Kidney glomerular epithelial cell (primary cell): ENCODE data around the gene ASCC2.

Source experiments
- DNase-seq: peaks from one replicate; lab custom pipeline; 2025; lab: John Stamatoyannopoulos, UW

The ASCC2 gene

DNA sequence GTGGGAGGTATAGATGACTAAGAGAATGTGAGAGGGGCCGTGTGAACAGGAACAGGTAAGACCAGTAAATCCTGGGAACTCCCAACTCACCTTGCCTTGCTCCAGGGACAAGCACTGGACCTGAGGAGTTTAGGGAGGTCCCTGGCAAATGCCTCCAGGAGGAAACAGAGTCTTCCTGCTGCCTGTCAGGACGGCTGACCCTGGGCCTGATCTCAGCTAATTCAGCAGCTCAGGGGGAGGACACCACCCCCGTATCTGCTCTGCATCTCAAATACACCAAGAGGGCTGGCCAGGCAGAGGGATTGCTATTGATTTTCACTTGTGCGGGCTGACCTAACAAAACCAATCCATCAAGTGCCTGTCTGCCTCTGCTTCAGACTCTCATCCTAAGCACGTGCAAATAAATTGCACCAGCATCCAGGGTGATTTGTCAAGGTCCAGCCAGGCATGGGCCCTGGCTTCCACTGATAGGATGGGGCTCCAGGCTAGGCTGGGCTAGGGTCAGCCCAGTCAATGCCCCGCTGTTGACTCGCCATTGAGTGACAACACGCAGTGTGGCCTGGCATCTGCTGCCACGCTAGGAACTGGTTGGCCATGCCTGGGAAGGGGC lies 50.6 kb downstream of the ASCC2 start:
- DNase-seq: no peak

DNA sequence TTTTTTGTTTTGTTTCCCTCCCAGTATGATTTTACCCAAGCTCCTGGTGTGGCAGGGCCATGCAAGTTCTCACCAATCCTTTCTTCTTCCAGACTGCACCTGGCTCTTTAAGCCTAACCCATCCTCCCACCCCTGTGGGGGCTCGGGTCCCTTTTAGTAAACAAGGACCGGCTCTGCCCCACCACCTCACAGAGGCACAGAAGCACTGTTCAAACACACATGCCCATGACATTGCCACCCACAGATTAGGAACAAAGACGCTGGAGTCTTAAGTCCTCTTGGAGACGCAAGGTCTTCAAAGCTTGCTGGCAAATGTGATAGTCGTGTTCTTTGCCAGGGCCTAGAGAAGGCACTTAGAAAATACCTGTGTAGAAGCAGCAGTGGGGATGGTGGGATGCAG lies 52.0 kb downstream of the ASCC2 start:
- DNase-seq: no peak

DNA sequence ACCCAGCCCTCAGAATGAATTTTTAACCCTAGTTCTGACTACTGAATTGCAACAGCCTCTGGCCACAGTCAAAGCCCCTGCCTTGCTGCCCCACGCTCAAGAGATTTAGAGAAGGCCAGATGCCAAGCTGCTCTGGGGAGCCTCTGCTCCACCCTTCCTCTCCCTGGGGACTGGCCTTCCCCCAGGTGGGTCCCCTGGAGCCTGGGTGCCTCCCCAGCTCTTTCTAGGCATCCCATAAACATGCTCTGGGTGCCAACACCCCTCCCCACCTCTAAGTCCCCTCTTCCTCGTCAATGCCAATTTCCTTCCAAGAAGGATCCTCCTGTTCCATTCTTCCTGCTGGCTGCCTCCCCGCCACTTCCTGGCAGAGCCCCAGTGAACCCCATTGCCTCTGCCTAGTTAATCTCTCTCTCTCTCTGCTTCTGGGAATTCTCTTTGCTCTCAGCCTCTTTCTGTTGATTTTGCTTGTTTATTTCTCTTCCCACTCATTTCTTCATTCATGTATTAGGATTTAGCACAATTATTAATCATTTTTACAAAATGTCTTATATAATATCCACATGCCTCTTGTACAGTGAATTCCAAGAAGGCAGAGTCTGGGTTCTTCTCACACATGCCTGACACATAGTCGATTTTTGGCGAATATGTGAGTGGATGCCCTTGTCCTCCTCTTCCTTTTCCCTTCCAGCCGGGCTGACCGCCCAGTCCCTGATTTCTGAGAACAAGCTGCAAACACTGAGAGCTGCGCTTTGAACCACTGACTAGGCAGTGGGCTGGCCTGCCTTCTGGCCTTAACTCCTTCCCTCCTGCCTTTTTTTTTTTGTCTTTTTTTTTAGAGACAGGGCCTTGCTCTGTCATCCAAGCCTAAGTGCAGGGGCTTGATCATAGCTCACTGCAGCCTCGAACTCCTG lies 53.4 kb downstream of the ASCC2 start:
- no peak for DNase-seq

DNA sequence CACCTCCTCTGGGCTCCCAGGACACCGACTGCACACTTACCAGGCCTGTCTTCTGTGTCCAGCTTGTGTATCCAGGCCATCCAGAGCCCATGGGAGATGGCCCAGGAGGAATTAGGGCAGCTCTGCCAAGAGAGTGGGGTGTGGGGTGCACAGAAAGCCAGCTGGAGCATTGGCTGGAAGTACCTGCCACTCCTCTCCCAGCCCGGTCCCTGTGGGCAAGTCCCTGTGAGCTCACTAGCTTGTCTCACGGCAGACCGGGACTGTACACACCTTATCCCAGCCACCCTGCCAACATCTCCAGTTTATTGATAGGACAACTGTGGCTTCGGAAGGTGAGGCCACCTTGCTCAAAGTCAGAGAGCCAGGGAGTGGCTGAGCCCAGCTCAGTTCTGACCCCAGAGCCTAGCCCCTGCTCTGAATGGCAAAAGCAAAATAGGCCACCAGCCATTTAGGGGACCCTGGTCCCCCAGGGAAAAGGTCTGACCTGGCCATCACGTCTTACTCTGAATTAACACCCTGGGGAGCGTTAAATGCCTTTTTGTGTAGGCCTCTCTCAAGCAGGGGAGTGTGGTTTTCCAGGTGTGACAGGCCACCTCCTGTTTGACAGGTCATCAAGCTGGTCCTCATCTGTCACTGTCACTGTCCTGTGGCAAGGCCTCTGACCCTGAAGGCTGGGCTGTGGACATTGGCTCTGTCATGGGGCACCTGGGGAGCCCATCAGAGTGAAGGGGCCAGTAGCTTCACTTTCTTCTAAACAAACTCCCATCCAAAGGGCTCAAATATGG lies 55.8 kb downstream of the ASCC2 start:
- DNase-seq: peak; percentile 18

DNA sequence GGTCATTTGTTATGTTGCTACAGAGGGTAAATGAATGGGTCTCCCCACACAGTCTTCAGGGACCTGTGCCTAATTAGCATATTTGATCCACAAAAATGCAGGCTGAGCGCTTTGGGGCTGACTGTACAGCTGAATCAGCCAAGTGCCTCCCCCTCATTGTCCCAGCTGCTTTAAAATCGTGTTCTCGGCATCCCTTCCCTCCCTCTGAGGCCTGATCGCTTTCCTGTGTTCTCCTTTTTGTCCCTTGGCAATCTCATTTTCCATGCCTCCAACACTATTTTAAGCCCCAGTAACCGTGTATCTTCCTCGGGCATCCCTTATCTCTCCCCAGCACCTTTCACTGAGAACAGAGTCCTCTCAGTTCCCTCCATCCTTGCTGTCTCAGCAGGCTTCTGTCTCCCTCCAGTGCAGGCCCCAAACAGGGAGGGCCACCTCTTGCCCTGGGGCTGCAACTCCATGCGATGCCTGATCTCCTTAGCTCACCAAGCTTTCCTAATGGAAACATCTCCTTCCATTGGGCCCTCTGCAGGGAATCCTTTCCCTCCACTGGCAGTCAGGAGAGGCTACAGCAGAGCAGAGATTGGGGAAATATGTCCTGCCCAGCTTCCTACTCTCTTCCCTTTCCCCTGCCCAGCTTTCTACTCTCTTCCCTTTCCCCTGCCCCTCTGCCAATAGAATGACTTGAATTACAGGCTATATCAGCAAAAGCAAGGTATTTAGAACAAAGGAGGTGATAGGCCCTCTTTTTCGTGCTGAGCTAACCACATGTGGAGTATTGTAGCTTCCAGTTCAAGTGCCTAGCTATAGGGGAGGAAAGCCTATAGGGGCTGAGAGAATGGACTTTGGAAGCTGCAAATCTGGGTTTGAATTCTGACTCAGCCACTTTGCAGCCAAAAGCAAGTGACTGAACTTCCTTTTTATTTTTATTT lies 57.1 kb downstream of the ASCC2 start:
- DNase-seq: peak; percentile 94

DNA sequence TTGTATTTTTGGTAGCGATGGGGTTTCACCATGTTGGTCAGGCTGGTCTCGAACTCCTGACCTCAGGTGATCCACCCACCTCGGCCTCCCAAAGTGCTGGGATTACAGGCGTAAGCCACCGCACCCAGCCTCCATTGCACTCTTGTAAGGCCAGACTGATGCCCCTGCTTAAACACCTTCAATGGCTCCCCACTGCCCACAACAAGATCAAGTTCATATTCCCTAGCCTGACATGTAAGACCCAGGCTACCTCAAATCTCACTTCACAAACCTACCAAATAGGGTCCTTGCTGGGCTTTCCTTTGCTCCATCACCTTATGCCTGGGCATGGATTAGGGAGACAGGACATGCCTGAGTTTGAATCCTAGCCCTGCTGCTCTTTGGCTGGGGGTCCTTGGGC lies 57.9 kb downstream of the ASCC2 start:
- no peak for DNase-seq

DNA sequence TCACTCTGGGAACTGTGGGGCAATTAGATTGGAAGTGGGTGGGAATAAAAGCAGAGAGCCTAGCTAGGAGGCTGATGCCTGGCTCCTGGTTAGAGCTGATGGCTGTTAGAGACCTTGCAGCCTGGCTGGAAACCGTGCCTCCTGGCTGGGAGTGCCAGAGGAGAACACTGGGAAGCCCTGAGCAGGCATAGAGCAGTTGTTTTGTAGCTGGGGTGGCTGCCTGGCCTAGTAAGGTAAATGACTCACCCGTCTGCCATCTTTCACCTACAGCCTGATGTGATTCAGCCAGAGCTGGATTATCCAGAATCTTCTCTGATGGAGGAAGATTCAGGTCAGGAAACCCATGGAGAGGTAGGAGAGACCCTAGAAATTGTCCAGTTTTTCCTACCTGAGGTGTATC lies 64.8 kb downstream of the ASCC2 start:
- peak; percentile 65 for DNase-seq

DNA sequence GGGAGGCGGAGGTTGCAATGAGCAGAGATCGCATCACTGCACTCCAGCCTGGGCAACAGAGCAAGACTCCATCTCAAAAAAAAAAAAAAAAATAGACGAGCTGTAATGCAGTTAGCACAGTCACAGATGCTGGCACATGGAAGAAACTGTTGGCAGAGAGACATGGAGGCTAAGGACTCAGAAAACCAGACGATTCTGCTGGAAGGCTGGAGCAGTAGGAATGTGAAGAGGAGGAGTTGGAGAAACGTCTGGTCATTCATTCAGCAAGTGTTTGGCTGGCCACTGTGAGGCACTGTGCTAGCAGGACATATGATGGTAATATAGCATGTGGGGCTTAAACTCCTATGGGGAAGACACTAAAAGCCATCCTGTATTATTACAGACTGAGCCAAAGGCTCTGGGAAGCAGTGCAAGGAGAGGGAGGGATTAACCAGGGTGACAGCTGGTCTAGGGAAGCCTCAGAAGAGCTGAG lies 65.9 kb downstream of the ASCC2 start:
- peak; percentile 11 for DNase-seq

DNA sequence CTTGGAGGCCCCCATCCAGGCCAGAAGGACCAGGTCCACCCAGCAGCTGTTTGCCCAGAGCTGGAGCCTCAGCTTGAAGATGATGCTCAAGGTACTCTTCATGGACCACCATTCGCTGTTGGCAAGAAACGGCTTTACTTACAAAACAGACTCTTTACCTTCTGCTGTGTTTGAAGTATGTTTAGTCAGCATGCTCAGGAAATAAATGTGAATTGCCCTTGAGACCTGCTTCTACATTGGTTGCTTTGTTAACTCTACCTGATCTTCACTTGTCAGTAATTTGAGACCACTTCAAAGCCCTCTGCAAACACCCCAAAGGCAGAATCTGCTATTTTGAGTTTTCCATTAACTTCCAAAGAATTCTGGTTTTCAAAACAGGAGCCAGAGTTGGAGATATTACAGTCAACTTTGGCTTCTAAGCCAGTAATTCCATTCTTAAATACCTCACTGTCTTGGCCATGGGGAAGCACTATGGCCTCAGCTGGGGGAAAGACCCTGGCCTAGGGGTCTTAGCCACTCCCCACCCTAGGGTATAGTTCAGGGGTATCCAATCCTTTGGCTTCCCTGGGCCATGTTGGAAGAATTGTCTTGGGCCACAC lies 68.3 kb downstream of the ASCC2 start:
- no peak for DNase-seq

DNA sequence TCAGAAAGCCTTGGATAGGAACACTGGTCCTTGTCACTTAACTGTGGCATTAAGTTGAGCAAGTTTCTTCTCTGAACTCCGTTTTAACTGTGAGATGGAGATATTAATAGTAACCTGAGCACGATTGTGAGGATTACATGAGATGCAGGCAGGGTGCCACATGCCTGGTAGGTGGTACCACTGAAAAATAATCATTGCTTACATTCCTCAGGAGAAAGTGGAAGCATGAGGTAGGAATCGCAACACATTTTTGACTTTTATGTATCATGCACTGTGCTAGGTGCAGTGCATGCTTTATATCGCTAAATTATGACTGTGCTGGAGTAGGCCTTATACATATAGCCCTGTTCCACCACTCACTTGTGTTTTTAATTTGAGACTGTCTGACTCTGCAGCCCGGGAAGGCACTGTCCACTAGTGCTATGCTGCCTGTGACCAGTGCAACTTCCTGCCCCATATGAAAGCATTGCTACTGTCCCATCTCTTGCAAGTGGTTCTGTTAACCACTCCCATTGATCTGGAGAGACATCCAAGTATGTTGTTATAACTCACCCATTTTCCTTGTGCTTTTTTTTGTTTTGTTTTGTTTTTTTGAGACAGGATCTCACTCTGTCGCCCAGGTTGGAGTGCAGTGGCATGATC lies 69.9 kb downstream of the ASCC2 start:
- DNase-seq: no peak

DNA sequence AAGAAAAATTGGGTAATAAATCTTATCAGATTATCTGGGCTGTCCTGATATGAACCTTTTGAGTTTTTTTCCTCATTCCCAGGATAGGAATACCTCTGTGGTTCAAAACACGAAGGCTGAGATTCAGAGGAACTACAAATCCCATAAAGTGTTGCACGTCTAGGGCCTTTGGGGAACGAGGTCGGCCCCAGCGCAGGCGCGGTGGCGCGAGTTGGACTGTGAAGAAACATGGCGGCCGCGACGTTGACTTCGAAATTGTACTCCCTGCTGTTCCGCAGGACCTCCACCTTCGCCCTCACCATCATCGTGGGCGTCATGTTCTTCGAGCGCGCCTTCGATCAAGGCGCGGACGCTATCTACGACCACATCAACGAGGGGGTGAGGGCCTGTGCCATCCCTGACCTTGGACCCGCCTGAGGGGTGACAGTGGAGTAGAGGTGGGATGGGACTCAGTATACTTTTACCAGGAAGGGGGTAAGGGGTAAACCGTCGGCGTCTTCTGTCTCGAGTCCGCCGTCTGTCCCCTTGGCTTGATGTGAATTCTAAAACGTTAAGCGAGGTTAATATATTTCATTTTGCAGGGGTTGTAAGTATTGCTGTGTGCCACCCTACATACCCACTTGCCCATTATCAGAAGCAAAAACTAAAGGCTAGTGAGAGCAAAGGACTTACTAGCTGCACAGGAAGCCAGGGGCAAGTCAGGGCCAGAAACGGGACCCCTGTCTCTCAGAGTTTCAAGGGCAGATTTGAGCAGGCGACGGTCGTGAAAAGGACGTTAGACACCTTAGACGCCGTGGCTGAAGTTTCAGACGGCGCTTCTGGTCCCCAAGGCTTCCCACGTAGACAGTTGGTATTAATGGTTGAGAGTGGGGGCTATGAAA lies 70.7 kb downstream of the ASCC2 start, which contains the start of gene UQCR10:
UQCR10 (plus strand) TSS at position 199 of the 881 bp plus-strand sequence; CDS start at position 229, 30 bp downstream.
- peak; percentile 98 for DNase-seq

DNA sequence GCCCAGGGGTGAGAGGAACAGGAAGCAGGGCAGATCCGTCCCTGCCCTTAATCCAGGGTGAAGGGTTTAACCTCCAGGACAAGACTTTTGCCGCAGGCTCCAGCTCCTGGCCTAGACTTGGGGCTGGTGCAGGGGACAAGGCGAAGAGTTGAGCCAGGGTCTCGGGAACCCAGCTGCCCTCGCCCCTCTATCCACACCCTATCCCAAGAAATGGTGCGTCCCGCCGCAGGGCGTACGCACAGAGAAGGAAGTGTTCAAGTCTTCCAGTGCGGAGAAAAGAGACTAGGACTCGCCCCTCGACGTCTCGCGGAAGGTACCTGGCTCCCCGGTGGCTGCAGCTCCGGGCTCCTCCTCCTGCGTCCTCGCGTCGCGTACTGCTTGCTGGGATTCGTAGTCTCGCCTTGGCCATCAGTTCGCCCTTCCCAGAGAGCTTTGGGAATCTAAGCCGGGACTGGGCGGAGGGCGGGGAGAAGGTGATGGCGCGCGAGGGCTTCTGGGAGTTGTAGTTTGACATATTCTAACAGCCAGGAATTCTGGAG lies 71.4 kb downstream of the ASCC2 start, which contains the start of gene ZMAT5:
ZMAT5 (minus strand) TSS at position 376 of the 539 bp plus-strand sequence. CDS start 18,463 bp downstream, outside the sequence.
- peak; percentile 98 for DNase-seq

DNA sequence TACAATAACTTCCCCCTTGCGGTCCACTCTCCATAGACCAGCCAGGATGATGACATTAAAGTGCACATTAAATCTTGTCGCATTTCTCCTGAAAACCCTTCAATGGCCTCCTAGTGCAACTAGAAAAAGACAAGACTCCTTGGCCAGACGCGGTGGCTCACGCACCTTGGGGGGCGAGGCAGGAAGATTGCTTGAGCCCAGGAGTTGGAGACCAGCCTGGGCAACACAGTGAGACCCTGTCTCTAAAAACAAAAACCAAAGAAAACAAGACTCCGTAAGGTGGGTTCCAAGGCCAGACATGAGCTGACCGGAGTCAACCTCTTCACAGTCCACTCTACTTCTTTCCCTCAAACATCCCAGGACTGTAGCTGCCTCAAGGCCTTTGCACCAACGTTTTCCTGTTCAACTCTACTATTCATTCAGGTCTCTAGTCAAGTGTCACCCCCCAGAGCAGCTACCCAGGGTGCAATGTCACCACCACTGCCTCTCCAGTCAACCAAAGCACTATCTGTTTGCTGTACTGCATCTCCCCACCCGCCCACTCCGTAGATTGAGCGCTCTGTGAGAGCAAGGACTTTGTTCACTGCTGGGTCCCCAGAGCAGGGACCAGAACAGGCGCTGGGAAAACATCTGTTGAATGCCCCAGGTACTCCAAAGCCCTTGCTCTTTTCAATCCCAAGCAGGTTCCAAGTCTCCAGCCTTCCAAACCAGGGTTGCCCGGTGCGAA lies 72.0 kb downstream of the ASCC2 start:
- DNase-seq: no peak

DNA sequence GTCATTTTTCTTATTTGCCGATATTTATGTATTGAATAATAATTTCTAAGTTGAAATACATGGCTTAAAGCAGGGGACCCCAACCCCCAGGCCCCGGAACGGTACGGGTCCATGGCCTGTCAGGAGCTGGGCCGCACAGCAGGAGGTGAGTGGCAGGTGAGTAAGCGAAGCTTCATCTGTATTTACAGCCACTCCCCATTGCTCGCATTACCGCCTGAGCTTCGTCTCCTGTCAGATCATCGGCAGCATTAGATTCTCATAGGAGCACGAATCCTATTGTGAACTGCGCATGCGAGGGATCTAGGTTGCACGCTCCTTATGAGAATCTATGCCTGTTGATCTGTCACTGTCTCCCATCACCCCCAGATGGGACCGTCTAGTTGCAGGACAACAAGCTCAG lies 75.8 kb downstream of the ASCC2 start:
- no peak for DNase-seq

DNA sequence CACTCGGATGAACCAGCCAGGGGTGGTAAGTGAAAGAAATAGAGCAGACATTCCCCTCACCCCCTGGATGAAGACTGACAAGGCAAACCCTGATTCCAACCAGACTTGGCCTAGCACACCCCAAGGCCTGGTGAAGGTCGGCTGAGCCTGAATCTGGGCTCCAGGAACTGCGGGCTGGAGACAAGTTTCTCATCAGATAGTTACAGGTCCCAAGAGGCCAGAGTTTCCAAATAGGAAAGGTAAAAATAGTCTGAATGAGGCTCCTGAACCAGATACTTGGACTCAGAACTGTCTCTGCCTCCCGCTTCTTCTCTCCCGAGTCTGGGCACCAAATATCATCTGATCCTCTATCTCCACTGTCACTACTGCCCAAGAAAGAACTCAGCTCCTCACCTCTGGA lies 79.1 kb downstream of the ASCC2 start:
- DNase-seq: no peak

DNA sequence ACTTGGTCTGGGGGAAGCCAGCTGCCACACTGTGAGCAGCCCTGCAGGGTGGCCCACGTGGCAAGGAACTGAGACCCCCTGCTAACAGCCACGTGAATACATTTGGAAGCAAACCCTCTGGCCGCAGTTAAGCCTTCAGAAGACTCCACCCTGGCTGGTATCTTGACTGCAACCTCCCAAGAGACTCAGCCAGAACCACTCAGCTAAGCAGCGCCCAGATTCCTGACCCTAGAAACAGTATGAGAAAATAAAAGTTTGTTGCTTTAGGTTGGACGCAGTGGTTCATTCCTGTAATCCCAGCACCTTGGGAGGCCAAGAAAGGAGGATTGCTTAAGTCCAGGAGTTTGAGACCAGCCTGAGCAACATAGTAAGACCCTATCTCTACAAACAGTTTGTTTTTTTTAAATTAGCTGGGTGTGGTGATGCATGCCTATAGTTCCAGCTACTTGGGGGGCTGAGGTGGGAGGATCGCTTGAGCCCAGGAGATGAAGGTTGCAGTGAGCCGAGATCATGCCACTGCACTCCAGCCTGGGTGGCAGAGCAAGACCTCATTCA lies 79.9 kb downstream of the ASCC2 start:
- no peak for DNase-seq

DNA sequence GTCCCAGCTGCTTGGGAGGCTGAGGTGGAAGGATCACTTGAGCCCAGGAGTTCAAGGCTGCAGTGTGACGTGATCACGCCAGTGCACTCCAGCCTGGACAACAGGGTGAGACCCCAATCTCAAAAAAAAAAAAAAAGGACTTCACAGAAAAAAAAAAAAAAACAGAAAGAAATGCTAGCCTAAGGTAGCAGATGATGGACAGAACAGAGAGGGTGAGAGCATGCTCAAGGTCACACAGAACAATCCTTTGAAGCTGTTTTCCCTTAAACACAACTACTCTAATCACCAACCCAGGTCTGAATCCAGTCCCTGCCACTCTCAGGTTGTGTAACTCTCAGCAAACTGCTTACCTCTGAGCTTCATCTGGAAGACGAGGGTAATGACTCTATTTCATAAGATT lies 81.0 kb downstream of the ASCC2 start:
- no peak for DNase-seq

DNA sequence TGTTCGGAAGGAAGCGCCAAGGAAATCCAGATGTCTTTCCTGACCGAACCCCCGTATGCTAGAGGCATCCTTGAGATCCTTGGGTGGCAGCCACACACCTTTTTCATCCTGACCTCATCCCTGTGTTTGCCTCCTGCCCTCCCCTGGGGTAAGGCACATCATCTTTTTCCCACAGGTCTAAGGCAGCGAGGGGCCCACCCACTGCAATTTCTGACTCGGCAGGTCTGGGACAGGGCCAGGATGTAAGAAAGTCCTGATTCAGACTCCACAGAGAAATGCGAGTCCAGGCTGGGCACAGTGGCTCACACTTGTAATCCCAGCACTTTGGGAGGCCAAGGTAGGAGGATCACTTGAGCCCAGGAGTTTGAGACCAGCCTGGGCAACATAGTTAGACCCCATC lies 81.7 kb downstream of the ASCC2 start:
- no peak for DNase-seq
